NK-92 (cell line): Measurements from ENCODE around the gene TNIK.
"Not testable (repeated sequence)": the region's sequence is repeated elsewhere in the genome, so short reads cannot be mapped to it uniquely, and the experiment has no call there.

ENCODE experiments used
- DNase-seq: peaks from one replicate; lab custom pipeline; 2025; ENCODE audit not compliant: unreplicated experiment; lab: John Stamatoyannopoulos, UW

Gene TNIK

DNA sequence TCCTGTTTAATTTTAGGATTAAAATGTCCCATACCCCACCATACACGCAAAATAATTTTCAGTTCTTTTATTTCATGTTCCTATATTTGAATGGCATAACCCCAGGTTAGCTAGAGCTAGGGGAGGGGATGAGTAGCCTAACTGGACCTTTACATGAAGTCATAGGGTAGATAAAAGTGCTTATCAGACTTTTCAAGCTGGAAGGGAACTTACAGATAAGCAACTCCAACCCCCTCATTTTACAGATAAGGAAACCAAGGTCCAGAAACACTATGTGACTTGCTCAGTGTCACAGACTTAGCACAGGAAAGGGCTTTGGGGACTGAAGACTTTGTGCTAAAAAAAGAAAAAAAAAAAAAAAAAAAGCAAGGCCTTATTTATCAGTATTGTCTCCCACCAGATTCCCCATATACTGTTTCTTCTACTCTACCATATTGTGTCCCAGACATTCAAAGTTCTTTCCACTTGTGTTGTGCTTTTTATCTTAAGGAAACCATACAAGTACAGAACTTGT, 10.6 kb upstream of the TNIK start:
- no peak for DNase-seq

DNA sequence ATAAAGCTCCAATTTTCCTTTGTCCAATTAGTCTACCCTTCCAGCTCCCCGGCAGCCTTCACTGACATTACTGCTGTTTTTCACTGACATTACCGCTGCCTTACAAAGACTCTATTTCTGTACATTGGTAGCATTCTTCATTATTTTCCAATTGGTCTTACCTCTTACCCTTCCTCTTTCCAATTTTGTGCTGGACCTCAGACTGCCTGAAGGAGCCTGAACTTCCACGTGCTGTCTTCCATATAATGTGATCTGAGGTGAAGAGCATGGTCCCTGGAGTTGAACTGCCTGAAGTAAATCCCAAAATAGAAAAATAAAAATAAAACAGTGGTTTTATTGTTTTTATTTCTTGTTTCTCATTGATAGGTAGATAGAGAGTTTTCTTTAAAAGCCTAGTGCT, 9.2 kb upstream of the TNIK start:
- DNase-seq = no peak

DNA sequence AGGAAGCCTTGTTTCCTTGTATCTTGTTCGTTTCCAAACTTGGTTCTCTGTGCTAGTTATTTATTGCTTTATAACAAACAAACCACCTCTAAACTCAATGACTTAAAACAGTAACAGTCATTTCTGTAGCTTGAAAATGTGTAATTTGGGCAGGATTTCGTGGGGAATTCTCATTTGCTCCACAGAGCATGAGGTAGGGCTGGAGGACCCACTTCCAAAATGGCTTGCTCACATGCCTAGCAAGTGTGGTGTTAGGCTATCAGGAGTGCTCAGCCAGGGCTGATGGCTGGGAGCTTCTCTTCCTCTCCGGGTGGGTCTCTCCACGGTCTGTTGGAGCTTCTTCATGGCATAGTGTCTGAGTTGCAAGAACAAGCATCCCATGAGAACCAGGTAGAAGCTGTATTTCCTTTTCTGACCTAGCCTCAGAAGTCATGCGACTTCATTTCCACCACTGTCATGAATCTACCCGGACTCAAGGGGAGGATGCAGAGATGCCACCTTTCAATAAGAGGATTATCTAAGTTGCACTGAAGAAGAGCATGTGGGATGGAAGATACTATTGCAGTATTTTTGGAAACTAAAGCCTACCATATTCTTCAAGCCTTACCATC, 8.2 kb upstream of the TNIK start:
- DNase-seq = no peak

DNA sequence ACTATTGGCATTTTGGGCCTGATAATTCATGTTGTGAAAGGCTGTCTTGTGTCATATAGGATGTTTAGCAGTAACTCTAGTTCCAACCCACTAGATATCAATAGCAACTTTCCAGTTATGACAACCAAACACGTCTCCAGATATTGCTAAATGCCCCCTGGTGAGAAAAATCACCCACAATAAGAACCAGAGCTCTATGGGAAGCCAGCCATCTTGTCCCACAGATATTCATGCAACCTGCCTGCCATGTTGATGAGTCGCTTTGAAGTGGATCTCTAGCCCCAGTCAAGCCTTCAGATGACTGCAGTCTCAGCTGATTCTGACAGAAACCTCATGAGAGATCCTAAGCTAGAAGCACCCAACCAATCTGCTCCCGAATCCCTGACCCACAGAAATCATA, 5.6 kb upstream of the TNIK start:
- DNase-seq = no peak

DNA sequence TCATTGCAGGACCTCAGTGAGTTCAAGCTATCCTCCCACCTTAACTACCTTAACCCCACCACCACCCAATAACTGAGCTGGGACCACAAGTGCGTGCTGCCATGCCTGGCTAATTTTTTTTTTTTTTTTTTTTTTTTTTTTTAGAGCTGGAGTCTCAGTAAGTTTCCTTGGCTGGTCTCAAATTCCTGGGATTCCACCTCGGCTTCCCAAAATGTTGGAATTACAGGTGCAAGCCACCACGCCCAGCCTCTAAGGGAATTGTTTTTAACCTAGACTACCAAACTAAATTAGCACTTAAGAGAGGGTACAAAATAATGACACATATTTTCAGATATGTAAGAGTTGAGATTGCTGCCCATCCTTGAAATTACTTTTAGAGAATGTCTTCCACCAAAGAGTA, 4.3 kb upstream of the TNIK start:
- no peak for DNase-seq

DNA sequence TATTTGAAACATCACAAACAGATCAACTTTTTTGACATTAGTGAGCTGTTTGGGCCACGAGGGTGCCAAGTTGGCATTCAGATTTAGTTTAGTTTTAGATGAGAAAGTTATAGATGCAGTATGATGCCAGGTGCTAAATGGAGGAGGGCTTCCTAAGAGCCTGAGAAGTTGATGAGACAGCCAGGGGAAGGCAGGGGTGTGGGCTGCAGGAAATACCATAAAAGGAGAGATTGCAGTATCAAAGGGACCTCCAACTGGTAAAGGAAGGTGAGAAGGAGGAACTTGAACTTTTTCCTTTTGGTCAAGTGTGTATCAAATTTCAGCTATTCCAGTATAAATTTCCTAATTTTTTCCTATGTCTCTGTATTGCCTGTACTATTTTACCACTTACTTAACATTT, 2.0 kb upstream of the TNIK start:
- no peak for DNase-seq

DNA sequence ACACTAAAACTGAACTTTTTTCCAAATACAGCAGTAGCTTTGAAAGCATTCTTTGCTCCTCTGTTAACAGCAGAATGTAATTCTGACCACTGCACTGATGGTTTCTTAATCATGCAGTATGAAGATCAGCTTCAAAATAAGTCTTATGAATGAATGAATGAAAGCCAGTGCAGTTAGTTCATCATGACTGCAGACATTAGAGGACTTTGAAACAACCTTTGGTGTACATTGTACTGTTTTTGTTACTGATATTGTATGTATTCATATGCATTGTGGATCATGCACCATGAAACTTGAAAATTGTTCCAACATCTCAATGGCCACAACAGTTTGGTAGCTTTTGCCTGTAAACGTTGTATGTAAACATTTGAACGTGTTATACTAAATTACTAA, 1.3 kb upstream of the TNIK start:
- no peak for DNase-seq

DNA sequence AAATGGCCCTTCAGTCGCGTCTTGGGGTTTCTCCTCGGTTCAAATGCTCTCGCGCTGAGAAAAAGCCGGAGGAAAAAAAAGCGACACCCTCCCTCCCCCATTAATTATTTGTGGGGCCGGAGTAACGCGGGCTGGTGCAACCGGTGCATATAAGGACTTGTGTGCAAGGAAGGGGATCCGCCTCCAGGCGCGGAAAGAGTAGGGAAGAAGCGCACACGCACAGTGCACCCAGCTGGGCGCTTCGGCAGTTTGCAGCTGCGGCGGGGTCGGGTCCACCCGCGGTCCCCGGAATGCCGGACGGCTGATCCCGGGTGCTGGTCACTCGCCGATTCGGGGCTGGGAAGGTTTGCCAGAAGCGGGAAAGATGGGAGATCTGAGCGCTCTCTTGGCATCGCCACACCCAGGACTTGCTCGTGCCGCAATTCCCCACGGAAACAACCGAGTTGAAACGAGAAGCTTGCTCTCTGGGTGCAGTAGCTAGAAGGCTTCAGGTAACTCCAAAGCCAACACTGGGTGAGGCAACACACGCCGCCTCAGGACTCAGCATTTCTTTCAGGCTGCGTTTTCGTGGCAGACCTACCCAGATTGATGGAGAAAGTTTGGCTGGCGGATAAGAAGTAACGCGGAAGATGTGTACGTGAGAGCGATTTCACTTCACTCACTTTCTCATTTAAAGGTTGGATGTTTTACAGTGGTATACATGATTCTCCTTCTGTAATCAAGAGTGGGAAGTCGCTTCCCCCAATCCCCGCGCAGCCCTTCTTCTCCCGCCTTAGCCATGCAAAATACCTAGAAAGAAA, 720 bp upstream of the TNIK start:
- no peak for DNase-seq

DNA sequence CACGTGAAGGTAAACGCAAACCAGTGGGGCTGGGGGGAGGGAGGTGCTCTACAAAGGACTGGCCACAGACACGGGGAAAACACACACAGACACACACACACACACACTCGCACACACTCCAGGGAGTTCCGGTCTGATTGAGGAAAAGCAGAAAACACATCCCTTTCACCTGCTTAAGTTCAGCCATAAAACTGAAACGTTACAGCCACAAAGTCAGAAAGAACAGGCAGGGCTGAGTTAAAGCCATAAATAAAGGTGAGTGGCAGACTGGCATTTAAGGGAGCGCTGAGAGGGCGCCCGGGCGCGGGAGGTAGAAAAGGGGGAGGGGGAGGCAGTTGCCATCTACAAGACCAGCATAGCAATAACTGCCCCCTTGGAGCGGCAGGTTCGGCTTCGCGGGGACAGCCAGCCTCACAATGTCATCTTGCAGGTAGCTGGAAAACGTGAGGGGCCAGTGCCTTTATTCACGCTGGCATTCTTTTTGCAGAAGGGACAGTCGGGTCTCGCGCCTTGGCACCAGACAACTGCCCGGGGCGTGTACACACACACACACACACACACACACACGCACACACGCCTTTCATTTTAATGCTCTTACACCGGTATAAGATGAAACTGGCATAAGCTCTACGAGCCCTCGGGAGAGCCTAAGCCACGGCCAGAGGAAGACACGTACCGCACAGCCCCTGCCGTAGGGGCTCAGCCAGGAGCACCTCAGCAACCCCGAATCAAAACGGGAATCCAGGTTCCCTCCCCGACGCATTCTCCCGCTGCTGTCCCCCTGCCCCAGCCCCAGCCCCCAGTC, 866 bp downstream of the TNIK start:
- DNase-seq = no peak

DNA sequence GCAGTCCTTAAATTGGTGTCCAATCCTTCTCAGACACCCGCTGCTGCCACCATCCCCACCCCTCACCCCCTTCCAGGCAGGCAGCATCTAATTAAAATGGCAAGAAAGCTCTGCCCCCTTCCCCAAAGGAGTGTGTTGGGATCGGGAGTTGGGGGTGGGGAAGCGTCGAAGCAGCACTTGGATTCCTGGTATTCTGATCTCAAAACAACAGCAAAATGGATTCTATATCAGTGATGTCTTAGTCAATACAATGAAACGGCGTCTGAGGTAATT, 1.4 kb downstream of the TNIK start:
- no peak for DNase-seq

DNA sequence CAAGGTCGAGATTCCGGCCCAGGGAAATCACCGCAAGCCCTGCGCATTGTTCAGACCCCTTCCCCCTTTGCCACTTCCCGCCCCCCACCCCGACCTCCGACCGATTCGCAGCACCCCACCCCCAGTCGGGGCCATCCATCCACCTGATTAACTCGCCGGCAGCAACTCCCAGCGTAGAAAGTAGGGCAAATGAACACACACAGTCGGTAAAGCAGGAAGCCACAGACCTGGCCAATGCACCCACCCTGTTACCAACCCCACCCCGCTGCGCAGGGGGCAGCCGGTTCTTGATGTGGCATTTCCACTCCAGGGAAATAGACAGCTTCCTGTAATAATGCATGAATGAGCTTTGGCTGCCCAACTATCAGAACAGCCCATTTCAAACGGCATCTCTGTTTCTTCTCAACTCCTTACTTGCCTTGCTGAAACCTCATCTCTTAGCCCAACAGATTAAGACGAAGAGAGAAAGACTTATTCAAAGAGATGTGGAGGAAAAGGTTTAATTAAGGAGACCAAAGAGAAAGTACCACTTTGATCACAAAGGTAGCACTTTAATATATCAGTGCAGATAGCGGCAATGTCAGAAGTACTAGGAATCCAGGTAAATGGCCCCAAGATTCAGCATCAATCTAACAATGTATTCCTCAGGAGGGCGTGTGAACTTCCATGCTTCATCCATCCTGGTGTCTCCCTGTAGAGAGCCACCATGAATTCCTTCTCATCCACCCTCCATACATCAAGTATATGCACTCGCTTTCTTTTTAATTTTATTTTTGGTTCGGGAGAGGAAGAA, 1.9 kb downstream of the TNIK start:
- DNase-seq = no peak

DNA sequence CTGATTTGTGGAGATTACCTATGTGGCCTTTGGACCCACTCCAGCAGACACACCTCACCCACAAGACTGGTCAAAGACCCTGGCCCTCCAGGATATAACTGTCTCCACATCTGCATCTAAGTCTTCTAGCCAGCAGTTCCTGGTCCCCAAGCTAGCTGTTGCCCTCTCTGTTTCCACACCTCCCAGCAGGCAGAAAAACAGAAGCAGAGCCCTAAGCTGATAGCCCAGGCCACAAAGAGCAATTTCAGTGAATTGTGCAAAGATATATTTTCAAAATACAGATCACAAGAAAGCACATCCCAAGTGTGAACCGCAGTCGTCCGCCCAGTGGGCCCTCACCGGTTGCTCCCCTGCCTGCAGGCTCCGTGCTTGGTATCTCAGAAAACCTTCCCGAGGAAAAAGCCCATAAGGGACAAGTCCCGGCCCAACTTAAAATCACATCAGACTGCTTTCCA, 2.6 kb downstream of the TNIK start:
- DNase-seq = no peak

DNA sequence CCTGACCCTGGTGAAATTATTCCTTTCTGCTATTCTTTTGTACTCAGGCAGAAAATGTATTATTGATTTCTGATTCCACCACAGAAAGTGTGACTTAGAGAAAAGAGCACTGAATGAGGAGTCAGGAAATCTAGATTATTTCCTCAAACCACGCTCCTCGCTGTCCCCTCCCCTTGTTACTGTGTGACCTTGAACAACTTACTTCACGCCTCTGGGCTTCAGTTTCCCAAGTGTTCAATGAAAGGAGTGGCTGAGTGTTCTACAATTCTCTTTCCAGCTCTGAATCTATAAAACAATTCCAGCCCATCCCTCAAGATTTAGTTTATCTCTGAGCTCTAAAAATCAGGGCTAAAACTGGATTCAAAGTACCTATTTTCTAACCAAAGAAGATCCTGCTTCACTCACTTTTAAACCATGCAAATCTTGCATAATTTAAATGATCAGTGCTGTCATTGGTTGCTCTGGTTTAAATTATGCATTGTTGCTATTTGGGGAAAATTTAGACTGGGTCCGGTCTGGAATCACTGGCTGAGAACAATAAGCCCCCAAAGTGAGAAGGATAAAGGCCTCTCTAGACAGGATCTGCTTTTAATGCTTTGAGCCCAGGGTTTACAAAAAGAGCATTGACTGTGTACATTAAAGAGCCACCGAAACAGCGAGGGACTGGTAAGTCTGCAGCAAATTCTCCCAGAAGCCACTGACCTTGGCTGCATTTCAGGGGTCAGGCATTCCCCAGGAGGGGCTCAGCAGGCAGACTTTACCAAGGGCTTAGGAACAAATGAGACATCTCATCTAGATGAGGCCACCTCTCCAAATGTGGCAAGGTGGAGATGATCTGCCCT, 3.2 kb downstream of the TNIK start:
- no peak for DNase-seq

DNA sequence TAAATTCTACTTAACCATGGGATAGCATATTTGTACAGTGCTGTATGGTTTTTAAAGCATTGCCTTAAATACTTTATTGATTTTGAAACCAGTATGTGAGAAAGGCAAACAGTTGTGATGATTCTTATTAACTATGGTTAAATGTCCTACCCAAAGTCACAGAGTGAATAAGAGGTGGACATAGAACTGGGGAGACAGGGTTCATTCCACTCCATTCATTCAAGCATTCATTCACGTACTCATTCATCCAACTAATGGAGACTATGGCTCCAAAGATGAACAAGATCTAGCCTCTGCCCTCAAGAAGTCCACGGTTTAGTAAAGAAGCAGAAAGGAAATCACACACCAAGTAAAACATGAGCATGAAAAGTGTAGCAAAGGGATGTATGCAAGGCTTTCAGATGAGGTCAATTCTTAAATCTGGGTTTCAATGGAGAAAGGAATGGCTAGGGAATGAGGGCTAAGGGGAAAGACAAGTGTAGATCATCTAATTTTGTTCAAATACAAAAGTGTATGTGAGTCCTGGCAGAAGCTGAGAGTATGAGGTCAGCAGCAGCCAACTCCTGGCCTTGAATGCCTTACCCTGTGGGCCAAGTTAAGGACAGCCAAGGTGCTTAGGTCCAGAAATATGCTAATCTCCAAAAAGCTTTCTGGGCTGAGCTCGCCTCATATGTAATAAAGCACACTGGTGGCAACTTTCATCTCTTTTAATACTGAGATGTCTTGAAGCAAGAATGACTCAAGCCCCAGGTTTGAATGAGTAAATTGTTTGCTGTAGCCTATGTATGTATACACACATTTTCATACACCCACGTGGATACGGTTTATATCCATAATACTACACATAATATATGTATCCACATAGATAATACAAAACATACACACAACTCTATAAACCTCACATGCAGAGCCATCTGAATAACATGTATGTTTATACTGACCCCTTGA, 4.3 kb downstream of the TNIK start:
- DNase-seq = no peak

DNA sequence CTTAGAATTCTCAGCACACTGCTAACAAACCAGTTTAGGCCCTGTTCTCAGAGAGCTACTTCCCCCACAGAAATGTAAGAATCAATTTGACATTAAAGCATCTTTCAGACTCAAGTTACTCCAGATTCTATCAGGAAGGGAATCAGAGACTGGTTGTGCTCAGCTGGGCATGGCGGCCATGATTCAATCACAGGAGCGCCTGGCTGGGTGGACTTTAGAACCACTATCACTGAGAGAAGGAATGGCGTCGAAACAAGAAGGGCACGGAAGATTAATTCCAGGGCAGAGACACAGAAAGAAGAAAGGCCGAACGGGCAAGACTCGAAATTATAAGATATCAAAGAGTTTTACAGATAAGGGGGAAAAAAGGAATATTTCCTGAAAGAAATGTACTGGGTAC, 6.2 kb downstream of the TNIK start:
- DNase-seq = no peak

DNA sequence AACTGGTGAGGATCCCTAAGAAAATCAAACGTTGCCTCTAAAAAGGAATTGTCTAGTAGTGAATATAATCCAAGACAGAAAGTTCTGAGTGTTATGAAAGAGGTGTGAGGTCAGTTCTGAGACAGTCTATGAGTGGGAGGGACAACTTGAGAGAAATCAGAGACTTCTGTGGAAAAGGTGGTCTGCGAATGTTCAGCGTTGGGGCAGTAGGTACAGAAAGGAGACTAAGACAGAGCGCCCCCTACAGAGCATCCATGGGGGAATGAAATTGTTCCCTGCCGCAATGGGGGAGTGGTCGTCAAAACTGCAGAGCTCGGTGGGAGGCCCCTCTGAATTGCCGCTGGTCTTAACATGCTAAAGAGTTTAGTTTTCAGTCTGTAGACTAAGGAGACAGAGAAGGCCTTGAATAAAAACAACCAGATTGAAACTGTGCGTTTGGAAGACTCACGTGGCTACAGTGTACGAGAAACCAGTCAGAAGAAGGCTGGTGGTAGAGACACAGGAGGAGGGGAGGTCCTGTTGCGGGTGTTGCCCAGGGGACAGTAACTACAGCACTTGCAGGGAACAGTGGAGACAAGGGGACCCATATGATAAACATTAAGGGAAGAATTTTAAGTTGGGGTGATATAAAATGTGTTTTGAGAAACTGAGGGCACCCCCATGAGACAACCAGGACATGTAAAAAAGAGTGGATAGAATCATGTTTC, 6.9 kb downstream of the TNIK start:
- no peak for DNase-seq

DNA sequence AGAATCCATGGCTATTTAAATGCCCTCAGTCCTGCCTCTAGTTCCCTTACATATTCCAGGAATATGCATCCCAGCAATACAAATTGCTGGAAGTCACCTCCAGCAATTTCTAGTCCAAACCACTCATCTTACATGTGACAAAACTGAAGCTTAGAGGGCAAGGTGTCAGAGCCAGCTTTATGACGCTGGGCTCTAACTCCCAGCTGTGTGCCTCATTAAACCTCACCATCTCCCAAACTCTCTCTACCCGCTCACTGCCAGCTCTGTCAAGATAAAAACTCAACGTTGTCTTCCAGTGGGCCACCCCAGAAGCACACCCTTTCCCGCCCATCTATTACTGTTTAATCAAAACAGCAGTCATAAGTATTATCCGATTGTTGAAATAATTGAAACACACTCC, 7.9 kb downstream of the TNIK start:
- no peak for DNase-seq

DNA sequence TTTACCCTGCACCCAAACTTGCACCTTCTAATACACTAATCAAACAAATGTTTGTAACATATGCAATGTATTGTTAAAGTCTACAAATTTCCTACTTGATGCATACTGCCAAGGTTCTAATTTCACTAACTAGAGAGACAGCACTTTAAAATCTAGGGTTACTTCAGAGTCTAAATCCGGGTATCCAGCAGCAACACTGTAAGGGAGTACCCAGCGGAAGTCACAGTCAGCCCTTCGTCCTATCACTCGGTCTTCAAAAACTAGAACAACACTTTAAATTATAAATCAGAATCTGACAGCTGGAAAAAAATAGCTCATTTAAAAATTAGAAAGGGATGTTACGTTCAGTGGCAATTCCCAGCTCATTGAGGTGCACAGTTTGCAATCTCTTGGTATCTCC, 8.3 kb downstream of the TNIK start:
- DNase-seq = no peak

DNA sequence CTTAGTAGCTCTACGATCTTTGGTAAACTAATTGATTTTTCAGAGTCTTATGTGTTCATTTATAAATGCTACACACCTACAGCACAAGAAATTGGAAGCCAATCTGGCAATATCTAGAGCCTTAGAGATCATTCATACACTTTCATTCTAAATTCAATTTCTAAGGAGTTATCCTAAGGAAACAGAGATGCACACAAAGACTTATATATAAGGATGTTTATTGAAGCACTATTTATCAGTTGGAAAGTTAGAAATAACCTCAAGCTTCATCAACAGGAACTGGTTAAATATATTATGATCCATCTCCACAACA, 12.7 kb downstream of the TNIK start:
- DNase-seq = not testable (repeated sequence)
